CD14-positive monocyte (primary cell): ENCODE results near the gene TENT4A. TPM values are rescaled to one million over a fixed set of nuclear protein-coding genes. Genes with fewer than 3 reads are reported as not detected.

Experiments
- DNase-seq, 3 donors: peaks; one replicate each; pipeline ENCODE4 v3.0.0-alpha.2; 2011 to 2022
- H2AFZ ChIP-seq: 2 replicates; pipeline ENCODE4 v1.6.0; 2012; ENCODE audit warnings: mild to moderate bottlenecking, low read depth, low read length, inconsistent platforms; ENCODE audit not compliant: insufficient read depth, poor library complexity, severe bottlenecking
- H3K27ac ChIP-seq, 2 donors: 1 replicate in 1 of 2; 2 replicates in 1 of 2; pipeline ENCODE4 v1.5.1; 2012 to 2013; ENCODE audit warnings: low read length in 2 of 2, control low read depth in 1 of 2, inconsistent platforms in 1 of 2, low read depth in 1 of 2, mild to moderate bottlenecking in 1 of 2
- H3K27me3 ChIP-seq, 2 donors: one replicate each; pipeline versions ENCODE4 v1.6.0 to v1.6.1; 2011 to 2013; ENCODE audit warnings: low read length in 2 of 2; ENCODE audit not compliant: control insufficient read depth in 2 of 2, insufficient read depth in 2 of 2
- H3K36me3 ChIP-seq, 2 donors: replicated peaks in 1 of 2; 1 replicate in 1 of 2; 2 replicates in 1 of 2; pipeline versions ENCODE4 v1.5.1 to v1.6.1; 2012 to 2013; ENCODE audit warnings: low read length in 2 of 2, control low read depth in 1 of 2, inconsistent platforms in 1 of 2, mild to moderate bottlenecking in 1 of 2; ENCODE audit not compliant: insufficient read depth in 2 of 2, control insufficient read depth in 1 of 2
- H3K4me1 ChIP-seq, 2 donors: 1 replicate in 1 of 2; 2 replicates in 1 of 2; pipeline versions ENCODE4 v1.5.1 to v1.6.1; 2012 to 2013; ENCODE audit warnings: low read length in 2 of 2, control low read depth in 1 of 2, inconsistent platforms in 1 of 2, mild to moderate bottlenecking in 1 of 2, moderate library complexity in 1 of 2; ENCODE audit not compliant: insufficient read depth in 2 of 2, control insufficient read depth in 1 of 2
- H3K4me2 ChIP-seq: replicated peaks from 2 replicates; pipeline ENCODE3; 2012; ENCODE audit warnings: low read length, moderate library complexity, mild to moderate bottlenecking; ENCODE audit not compliant: poor library complexity, severe bottlenecking; ENCODE audit errors: extremely low read depth
- H3K4me3 ChIP-seq, 3 experiments: fragments of 200-600 bp in 1 of 3; sonication (generic) in 1 of 3; replicated peaks in 1 of 3; 1 replicate in 2 of 3; 2 replicates in 1 of 3; pipeline ENCODE4 v1.5.1; 2011 to 2013; ENCODE audit warnings: low read length in 3 of 3, mild to moderate bottlenecking in 3 of 3, control low read depth in 2 of 3, low read depth in 2 of 3, inconsistent platforms in 1 of 3, moderate library complexity in 1 of 3
- H3K79me2 ChIP-seq: 2 replicates; pipeline ENCODE4 v1.6.0; 2012; ENCODE audit warnings: mild to moderate bottlenecking, control low read depth, inconsistent platforms, low read length, moderate library complexity; ENCODE audit not compliant: insufficient read depth
- H3K9ac ChIP-seq: 2 replicates; pipeline ENCODE4 v1.6.0; 2017; ENCODE audit warnings: low read length, mild to moderate bottlenecking; ENCODE audit not compliant: insufficient read depth, poor library complexity, severe bottlenecking
- H3K9me3 ChIP-seq, 2 donors: replicated peaks in 1 of 2; 1 replicate in 1 of 2; 2 replicates in 1 of 2; pipeline versions ENCODE4 v1.5.1 to v1.6.1; 2012 to 2013; ENCODE audit warnings: low read length in 2 of 2, control low read depth in 1 of 2; ENCODE audit not compliant: control insufficient read depth in 1 of 2, insufficient read depth in 1 of 2
- H4K20me1 ChIP-seq: 2 replicates; pipeline ENCODE4 v1.6.0; 2012; ENCODE audit warnings: mild to moderate bottlenecking, low read length, control low read depth, moderate library complexity; ENCODE audit not compliant: insufficient read depth
- H3K27ac Mint-ChIP-seq, 7 donors: one replicate each; pipeline ENCODE4 v1.8.0; 2020; ENCODE audit warnings: mild to moderate bottlenecking in 7 of 7, mixed read lengths in 7 of 7, moderate library complexity in 6 of 7, inconsistent platforms in 2 of 7
- H3K27me3 Mint-ChIP-seq, 3 donors: one replicate each; pipeline ENCODE4 v1.8.0; 2021 to 2022; ENCODE audit warnings: low read depth in 3 of 3, mild to moderate bottlenecking in 3 of 3, mixed read lengths in 3 of 3, moderate library complexity in 3 of 3, inconsistent platforms in 1 of 3
- H3K36me3 Mint-ChIP-seq, 2 donors: one replicate each; pipeline ENCODE4 v1.8.0; 2020; ENCODE audit warnings: mixed read lengths in 2 of 2, inconsistent platforms in 1 of 2, mild to moderate bottlenecking in 1 of 2
- H3K4me1 Mint-ChIP-seq: one replicate; pipeline ENCODE4 v1.8.0; 2020; ENCODE audit warnings: mild to moderate bottlenecking, mixed read lengths
- H3K4me3 Mint-ChIP-seq, 2 donors: one replicate each; pipeline ENCODE4 v1.8.0; 2020; ENCODE audit warnings: mild to moderate bottlenecking in 2 of 2, mixed read lengths in 2 of 2, moderate library complexity in 1 of 2
- H3K9me3 Mint-ChIP-seq, 7 donors: one replicate each; pipeline ENCODE4 v1.8.0; 2020 to 2022; ENCODE audit warnings: mixed read lengths in 7 of 7, mild to moderate bottlenecking in 6 of 7, moderate library complexity in 6 of 7, inconsistent platforms in 2 of 7
- CTCF ChIP-seq: fragments of 200-600 bp; IDR thresholded peaks from one replicate; pipeline ENCODE4 v1.8.0; 2022; ENCODE audit warnings: antibody characterized with exemption, mild to moderate bottlenecking
- WGBS: methylation state at CpG from one replicate; pipeline ENCODE4 v1.1.5; 2013; ENCODE audit warnings: missing lambda C conversion rate; ENCODE audit not compliant: insufficient coverage; 5-methylcytosine and 5-hydroxymethylcytosine counted together
- intact Hi-C, 2 donors: fragments of 100-400 bp; cut with micrococcal nuclease; formaldehyde crosslinking; loops; one replicate each; pipeline versions ENCODE4 v1.15.0 to v1.15.1; 2023
- polyA plus RNA-seq, 3 donors: library from polyadenylated mRNA; depleted of rRNA in 1 of 3; unstranded in 2 of 3; stranded (reverse) in 1 of 3; fragments of 300-500 nt in 2 of 3; fragments of >200 nt in 1 of 3; fragmentation: Illumina TruSeq in 2 of 3; gene quantifications; 1 replicate in 2 of 3; 2 replicates in 1 of 3; pipeline ENCODE4 v1.2.3, GENCODE V29; 2012 to 2021

The TENT4A gene
- polyA plus RNA-seq, 3 donors: 0.17 to 15.6 (median 0.44) TPM

DNA sequence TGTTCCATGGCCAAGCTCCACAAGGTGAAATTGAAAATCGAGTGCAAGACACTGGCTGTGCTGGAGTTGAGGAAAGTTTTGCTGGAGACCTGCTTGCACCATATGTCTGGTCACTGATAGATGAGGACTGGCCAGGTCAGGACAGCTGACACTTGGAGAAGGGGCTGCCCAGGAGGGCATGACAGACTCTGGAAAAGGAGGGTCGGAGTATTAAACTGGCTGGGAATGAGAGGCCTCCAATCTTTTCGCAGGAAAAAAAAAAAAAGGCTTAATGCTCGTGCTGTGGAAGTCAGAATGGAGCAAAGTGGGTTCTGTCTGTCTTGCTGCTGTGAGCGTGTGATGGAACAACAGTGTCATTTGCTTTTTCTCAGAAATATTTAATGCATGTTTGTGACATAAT lies 5.5 kb downstream of the TENT4A start:
- peaks cover 92% of the 10 kb centered on the region for H3K79me2 ChIP-seq
- no peaks in the 10 kb centered on the region for H3K27me3 Mint-ChIP-seq
- H3K9ac ChIP-seq: no peak overlapping the region
- H3K9me3 Mint-ChIP-seq: no peaks in the 10 kb centered on the region
- WGBS: 94% methylated on average over 3 of the region's 5 CpGs
- H3K27ac Mint-ChIP-seq: peak overlapping the region in 2 of 7 donors; percentile 48 to 62
- no peak overlapping the region for H2AFZ ChIP-seq
- no peaks in the 10 kb centered on the region for H3K27me3 ChIP-seq
- DNase-seq: no peak
- TF ChIP-seq CTCF: no peak
- H3K4me2 ChIP-seq: no peak overlapping the region
- intact Hi-C loops: no loop called here
- H3K4me3 ChIP-seq: no peak overlapping the region
- H3K27ac ChIP-seq: no peak overlapping the region
- no peak overlapping the region for H3K4me3 Mint-ChIP-seq
- peaks cover 63 to 69% of the 10 kb centered on the region in 2 donors for H3K4me1 ChIP-seq
- peaks cover 85% of the 10 kb centered on the region for H3K4me1 Mint-ChIP-seq
- H4K20me1 ChIP-seq: peaks cover 87% of the 10 kb centered on the region
- H3K9me3 ChIP-seq: no peaks in the 10 kb centered on the region
- peaks cover 0 to 11% of the 10 kb centered on the region in 2 donors for H3K36me3 ChIP-seq
- H3K36me3 Mint-ChIP-seq: peaks cover 23 to 36% of the 10 kb centered on the region in 2 donors

DNA sequence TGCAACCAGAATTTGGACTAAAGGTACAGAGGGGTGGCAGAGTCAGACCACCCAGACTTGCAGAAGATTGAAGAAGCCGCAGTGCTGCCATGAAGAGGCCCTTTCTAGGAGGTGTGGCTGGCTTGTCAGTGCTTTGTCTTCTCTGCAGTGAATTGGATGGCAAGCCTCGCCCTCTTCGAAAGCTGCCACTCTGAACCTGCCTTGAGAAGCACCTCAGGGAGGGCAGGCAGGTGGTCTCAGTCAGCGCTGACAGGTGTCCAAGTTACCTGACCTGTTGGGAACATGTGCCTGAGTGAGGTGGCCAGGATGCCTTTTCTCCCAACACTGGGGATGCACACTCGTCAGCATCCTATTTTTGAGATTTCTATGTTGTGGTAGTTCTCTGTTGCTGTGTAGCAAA lies 6.2 kb downstream of the TENT4A start:
- no peak overlapping the region for H3K9ac ChIP-seq
- H3K36me3 Mint-ChIP-seq: peaks cover 30 to 43% of the 10 kb centered on the region in 2 donors
- H3K4me2 ChIP-seq: no peak overlapping the region
- H4K20me1 ChIP-seq: peaks cover 93% of the 10 kb centered on the region
- peaks cover 63 to 69% of the 10 kb centered on the region in 2 donors for H3K4me1 ChIP-seq
- H3K27ac Mint-ChIP-seq: peak overlapping the region in 1 of 7 donors; percentile 14
- 89% methylated on average over 4 of the region's 5 CpGs for WGBS
- no peak overlapping the region for H3K4me3 Mint-ChIP-seq
- peaks cover 89% of the 10 kb centered on the region for H3K4me1 Mint-ChIP-seq
- H3K27me3 Mint-ChIP-seq: no peaks in the 10 kb centered on the region
- no peak for TF ChIP-seq CTCF
- no peak overlapping the region for H3K4me3 ChIP-seq
- H3K9me3 ChIP-seq: no peaks in the 10 kb centered on the region
- H3K79me2 ChIP-seq: peaks cover 99% of the 10 kb centered on the region
- no peak overlapping the region for H2AFZ ChIP-seq
- intact Hi-C loops: no loop called here
- no peak for DNase-seq
- no peaks in the 10 kb centered on the region for H3K27me3 ChIP-seq
- no peaks in the 10 kb centered on the region for H3K9me3 Mint-ChIP-seq
- peaks cover 2 to 16% of the 10 kb centered on the region in 2 donors for H3K36me3 ChIP-seq
- H3K27ac ChIP-seq: no peak overlapping the region
